GM20000 (cell line): ENCODE data around the gene ANKRD2.
"Not testable (repeated sequence)": the region's sequence is repeated elsewhere in the genome, so short reads cannot be mapped to it uniquely, and the experiment has no call there.

Experiments
- DNase-seq: peaks from one replicate; pipeline ENCODE4 v3.0.0; 2012; ENCODE audit warnings: low spot score
- TF ChIP-seq, protein P1 (sequence below): IDR thresholded peaks from 2 replicates; pipeline ENCODE4 v1.5.1; 2012; ENCODE audit warnings: mild to moderate bottlenecking, control low read depth; ENCODE audit errors: extremely low read depth, missing control alignments

Gene ANKRD2

DNA sequence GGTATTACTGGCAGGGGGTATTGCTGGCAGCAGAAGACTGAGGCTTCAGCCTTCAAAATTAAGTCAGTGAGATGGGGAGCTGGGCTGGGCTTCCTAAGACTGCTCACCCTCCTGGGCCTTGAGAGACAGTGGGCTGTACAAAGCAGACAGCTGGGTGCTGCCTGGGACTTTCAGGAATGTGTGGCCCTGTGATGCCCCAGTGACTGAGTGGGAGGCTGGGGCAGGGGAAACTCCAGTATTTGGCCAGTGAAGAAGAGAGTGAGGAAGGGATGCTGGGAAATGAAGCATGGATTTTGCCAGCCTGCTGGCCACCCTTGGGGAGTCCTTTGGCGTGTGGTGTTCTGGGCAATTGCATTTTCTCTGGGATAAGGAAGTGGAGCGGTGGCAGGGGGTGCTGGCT, 442 bp downstream of the ANKRD2 start:
- TF ChIP-seq, protein P1, sequence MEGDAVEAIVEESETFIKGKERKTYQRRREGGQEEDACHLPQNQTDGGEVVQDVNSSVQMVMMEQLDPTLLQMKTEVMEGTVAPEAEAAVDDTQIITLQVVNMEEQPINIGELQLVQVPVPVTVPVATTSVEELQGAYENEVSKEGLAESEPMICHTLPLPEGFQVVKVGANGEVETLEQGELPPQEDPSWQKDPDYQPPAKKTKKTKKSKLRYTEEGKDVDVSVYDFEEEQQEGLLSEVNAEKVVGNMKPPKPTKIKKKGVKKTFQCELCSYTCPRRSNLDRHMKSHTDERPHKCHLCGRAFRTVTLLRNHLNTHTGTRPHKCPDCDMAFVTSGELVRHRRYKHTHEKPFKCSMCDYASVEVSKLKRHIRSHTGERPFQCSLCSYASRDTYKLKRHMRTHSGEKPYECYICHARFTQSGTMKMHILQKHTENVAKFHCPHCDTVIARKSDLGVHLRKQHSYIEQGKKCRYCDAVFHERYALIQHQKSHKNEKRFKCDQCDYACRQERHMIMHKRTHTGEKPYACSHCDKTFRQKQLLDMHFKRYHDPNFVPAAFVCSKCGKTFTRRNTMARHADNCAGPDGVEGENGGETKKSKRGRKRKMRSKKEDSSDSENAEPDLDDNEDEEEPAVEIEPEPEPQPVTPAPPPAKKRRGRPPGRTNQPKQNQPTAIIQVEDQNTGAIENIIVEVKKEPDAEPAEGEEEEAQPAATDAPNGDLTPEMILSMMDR = no peak
- no peak for DNase-seq

DNA sequence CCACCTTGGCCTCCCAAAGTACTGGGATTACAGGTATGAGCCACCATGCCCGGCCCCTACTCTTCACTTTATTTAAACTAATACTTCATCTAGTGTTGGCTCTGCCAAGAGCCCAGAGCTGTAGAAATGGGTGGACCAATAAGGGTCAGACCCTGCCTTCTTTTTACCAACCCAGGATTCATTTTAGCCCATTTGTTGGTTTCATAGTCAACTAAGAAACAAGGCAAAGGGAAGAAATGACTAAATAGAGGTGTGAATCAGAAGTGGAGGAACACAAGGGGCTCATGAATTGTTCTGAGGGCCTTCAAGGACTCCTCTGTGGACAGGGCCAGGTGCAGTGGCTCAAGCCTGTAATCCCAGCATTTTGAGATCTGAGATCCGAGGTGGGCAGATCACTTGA, 1.1 kb downstream of the ANKRD2 start:
- TF ChIP-seq, protein P1 = no peak

DNA sequence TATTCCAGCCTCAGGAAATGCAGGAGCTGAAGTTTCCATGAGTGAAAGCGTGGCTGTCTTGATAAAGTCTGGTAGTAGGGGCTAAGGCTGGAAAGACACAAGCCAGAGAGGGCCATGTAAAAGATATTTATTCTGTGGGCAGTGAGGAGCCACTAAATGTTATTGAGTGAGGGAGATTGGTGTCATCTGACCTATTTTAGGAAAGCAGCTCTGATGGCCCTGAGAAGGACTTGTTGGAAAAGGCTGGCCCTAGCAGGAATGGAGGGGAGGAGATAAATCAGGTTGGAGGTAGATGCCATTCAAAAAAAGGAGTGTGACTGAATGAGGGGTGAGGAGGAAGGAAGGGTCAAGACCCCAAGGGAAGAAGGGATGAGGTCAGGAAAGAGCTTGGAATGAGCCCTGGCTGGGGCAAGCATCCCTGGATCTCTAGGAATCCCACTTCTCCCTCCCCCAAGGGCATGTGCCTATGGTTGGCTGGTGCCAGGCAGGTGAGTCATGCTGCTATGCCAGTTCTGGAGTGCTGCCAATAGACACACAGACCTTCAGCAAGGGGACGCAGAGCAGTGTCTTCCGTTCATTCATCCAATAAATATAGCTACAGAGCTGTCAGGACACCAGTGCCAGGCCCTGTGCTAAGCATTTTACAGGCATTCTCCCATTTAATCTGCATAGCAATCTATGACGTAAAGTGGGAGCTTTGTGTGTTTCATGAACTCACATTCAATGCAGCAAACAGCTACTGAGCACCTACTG, 2.0 kb downstream of the ANKRD2 start:
- TF ChIP-seq, protein P1 = no peak

More for the DNA sequence above, 1.1 kb downstream of the ANKRD2 start:
- DNase-seq = no peak

DNA sequence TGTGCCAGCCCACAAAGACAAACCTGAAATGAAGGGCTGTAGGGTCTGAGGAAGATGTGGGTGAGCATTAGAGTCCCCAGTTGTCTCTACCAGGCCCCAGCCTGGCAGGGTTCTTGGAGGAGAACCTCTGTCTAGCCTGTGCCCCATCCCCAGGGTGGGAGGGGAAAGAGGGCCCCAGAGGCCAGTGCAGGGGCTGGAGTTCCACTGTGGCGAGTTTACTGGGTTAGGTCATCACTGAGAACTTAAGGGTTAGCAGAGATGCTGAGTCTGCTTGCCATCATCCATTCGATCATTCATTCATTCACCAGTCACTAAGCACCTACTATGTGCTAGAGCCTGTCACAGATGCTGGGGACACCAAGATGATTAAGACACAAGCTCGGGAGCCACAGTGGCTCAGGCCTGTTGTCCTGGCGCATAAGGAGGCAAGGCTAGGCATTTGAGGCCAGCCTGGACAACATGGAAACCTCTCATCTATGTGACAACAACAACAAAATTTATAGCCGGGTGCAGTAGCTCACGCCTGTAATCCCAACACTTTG, 2.6 kb downstream of the ANKRD2 start:
- no peak for DNase-seq
- TF ChIP-seq, protein P1 = no peak

More for the DNA sequence above, 2.0 kb downstream of the ANKRD2 start:
- DNase-seq = no peak

DNA sequence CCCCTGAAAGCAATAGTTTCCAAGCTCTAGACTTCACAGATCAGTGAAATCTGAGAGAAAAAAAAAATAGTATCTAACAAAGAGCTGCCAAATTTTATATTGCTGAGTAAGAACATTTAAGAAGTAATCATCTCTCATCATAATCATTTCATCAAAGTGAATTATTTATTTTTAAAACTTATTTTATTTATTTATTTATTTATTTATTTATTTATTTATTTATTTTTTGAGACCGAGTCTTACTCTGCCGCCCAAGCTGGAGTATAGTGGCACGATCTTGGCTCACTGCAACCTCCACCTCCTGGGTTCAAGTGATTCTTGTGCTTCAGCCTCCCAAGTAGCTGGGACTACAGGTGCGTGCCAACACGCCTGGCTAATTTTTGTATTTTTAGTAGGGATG, 3.9 kb downstream of the ANKRD2 start:
- DNase-seq = not testable (repeated sequence)

DNA sequence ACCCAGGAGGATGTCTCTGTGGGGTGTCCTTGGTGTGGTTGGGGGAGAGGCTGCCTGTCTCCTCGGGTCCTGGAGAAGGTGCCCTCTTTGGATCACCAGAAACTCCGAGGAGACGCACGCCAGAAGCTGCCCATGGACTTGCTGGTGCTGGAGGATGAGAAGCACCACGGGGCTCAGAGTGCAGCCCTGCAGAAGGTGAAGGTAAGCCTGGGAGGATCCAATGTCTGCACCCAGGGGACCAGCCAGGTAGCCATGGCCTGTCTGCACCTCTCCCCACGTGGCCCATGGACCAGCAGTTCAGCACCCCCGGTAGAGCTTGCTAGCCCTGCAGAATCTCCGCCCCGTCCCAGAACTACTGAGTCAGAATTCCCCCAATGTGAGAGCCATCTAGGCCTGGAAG, 5.1 kb downstream of the ANKRD2 start:
- DNase-seq = no peak
- TF ChIP-seq, protein P1 = no peak

DNA sequence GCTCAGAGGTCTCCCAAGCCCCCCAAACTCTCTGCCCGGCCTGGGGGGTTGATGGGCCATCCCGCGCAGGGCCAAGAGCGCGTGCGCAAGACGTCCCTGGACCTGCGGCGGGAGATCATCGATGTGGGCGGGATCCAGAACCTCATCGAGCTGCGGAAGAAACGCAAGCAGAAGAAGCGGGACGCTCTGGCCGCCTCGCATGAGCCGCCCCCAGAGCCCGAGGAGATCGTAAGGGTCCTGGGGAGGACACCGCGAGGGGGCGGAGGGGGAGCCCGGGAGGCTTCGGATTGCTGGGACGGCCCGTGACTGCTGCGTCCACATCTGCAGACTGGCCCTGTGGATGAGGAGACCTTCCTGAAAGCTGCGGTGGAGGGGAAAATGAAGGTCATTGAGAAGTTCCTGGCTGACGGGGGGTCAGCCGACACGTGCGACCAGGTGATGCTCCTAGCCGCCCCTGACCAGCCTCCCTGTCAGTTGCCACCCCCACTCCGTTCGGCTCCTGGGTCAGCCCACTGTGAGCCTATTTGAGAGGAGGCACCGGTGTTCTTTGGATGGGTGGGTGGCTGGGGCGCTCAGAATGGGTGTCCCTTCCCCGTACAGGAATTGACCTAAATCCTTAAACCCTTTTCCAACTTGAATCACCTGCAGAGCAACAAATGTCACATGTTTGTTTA, 5.7 kb downstream of the ANKRD2 start:
- DNase-seq = no peak
- TF ChIP-seq, protein P1 = no peak
